Large intestine (tissue), 3 donors: ENCODE measurements around the gene PSMB1. TPM values are rescaled to one million over a fixed set of nuclear protein-coding genes. Genes with fewer than 3 reads are reported as not detected.
"Not testable (repeated sequence)": the region's sequence is repeated elsewhere in the genome, so short reads cannot be mapped to it uniquely, and the experiment has no call there.

Experiments used
- DNase-seq, 2 donors: peaks; one replicate each; pipeline versions ENCODE4 v3.0.0 to v3.0.0-alpha.2; 2013
- H3K27ac ChIP-seq: one replicate; pipeline ENCODE4 v1.5.1; 2013; ENCODE audit warnings: low read length
- H3K27me3 ChIP-seq: 2 replicates; pipeline ENCODE4 v1.6.1; 2013; ENCODE audit warnings: low read length; ENCODE audit not compliant: control insufficient read depth, insufficient read depth
- H3K36me3 ChIP-seq: 2 replicates; pipeline ENCODE4 v1.6.1; 2013; ENCODE audit warnings: low read length; ENCODE audit not compliant: control insufficient read depth, insufficient read depth
- H3K4me1 ChIP-seq: one replicate; pipeline ENCODE4 v1.6.1; 2013; ENCODE audit warnings: low read length; ENCODE audit not compliant: control insufficient read depth, insufficient read depth
- H3K4me3 ChIP-seq: one replicate; pipeline ENCODE4 v1.5.1; 2013; ENCODE audit warnings: low read length
- H3K9me3 ChIP-seq: one replicate; pipeline ENCODE4 v1.6.1; 2013; ENCODE audit warnings: mild to moderate bottlenecking, low read depth, low read length, moderate library complexity; ENCODE audit not compliant: control insufficient read depth
- WGBS: methylation state at CpG from one replicate; pipeline ENCODE4 v1.1.5; 2013; ENCODE audit warnings: low lambda C conversion rate; ENCODE audit not compliant: insufficient coverage; 5-methylcytosine and 5-hydroxymethylcytosine counted together
- polyA plus RNA-seq: library from polyadenylated mRNA; unstranded; fragments of 120-200 nt; gene quantifications from one replicate; pipeline ENCODE4 v1.2.1, GENCODE V29; 2013

PSMB1 gene
- polyA plus RNA-seq, 1 donor, result 188 TPM

DNA sequence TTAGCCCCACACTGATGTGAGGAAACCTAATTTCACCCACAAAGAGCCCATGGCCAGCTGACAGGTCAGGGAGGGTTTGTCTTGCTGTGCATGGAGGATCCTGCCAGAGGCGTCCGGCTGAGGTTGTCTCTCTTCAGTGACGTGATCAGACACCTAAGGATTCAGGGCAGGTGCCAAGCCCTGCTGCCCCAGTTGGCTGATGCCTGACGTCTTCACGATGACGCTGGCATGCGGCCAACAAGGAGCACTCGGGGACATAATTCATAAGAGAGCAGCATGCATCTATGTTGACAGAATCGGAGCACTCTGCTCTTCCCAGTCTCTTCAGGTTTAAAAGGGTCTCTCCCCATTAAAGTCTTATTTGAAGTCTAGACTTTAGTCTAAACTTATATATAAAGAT lies 47.8 kb downstream of the PSMB1 start:
- H3K4me3 ChIP-seq, result no peak overlapping the region
- no peaks in the 10 kb centered on the region for H3K9me3 ChIP-seq
- DNase-seq, result no peak
- peaks cover 7% of the 10 kb centered on the region for H3K27me3 ChIP-seq
- H3K36me3 ChIP-seq, result no peaks in the 10 kb centered on the region
- no CpG with 5 or more reads among the region's 9 CpGs for WGBS
- H3K4me1 ChIP-seq, result no peaks in the 10 kb centered on the region
- no peak overlapping the region for H3K27ac ChIP-seq

DNA sequence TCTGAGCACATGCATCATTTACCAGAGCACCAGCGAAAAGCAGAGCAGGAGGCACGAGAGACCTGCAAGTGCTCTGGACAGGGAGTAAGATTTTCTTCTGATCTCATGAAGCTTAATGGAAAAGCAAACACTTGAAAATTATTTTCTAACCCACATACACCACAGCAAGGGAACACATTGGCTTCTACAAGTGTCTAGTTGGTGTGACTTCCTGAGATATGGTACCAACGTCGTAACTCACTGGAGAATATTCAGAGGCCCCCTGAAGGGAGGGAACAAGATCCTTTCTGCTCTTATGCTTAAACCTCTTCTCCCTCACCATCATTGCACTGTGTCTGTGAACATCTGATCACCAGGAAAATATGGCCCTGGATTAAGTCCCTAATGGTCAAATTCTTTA lies 48.6 kb downstream of the PSMB1 start:
- H3K27me3 ChIP-seq, result peaks cover 4% of the 10 kb centered on the region
- no CpG with 5 or more reads among the region's 4 CpGs for WGBS
- H3K4me1 ChIP-seq, result no peaks in the 10 kb centered on the region
- H3K9me3 ChIP-seq, result no peaks in the 10 kb centered on the region
- no peak for DNase-seq
- no peak overlapping the region for H3K4me3 ChIP-seq
- H3K27ac ChIP-seq, result no peak overlapping the region
- H3K36me3 ChIP-seq, result no peaks in the 10 kb centered on the region

DNA sequence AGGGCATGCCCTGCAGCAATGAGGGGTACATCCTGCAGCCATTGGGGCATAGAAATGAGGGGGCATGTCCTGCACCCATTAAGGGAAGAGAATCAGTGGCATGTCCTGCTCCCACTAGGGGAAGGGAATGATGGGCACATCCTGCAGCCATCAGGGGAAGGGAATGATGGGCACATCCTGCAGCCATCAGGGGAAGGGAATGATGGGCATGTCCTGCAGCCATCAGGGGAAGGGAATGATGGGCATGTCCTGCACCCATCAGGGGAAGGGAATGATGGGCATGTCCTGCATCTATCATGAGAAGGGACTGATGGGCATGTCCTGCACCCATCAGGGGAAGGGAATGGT lies 49.7 kb downstream of the PSMB1 start:
- peaks cover 4% of the 10 kb centered on the region for H3K27me3 ChIP-seq
- DNase-seq, result no peak

DNA sequence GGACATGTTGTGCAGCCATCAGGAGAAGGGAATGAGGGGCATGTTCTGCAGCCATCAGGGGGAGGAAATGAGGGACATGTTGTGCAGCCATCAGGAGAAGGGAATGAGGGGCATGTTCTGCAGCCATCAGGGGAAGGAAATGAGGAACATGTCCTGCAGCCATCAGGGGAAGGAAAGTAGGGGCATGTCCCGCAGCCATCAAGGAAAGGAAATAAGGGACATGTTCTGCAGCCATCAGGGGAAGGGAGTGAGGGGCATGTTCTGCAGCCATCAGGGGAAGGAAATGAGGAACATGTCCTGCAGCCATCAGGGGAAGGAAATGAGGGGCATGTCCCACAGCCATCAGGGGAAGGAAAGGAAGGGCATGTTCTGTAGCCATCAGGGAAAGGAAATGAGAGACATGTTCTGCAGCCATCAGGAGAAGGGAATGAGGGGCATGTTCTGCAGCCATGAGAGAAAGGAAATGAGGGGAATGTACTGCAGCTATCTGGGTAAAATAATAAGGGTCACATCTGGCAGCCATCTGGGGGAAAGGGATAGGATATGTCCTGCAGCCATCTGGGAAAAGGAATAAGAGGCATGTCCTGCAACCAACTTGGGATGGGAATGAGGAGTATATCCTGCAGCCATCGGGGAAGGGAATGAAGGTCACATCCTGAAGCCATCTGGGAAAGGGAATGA lies 50.2 kb downstream of the PSMB1 start:
- DNase-seq, H3K36me3 ChIP-seq, H3K27ac ChIP-seq, H3K27me3 ChIP-seq, H3K4me1 ChIP-seq, H3K4me3 ChIP-seq, H3K9me3 ChIP-seq: not testable (repeated sequence)
- no CpG with 5 or more reads among the region's 2 CpGs for WGBS

More for the DNA sequence above, 49.7 kb downstream of the PSMB1 start:
- no peaks in the 10 kb centered on the region for H3K36me3 ChIP-seq
- H3K9me3 ChIP-seq, result no peaks in the 10 kb centered on the region
- no peak overlapping the region for H3K4me3 ChIP-seq
- no peak overlapping the region for H3K27ac ChIP-seq
- H3K4me1 ChIP-seq, result no peaks in the 10 kb centered on the region

DNA sequence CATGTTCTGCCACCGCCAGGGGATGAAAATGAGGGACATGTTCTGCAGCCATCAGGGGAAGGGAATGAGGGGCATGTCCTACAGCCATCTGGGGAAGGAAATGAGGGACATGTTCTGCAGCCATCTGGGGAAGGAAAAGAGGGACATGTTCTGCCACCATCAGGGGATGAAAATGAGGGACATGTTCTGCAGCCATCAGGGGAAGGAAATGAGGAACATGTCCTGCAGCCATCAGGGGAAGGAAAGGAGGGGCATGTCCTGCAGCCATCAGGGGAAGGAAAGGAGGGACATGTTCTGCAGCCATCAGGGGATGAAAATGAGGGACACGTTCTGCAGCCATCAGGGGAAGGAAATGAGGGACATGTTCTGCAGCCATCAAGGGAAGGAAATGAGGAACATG lies 50.8 kb downstream of the PSMB1 start:
- H3K27me3 ChIP-seq, H3K4me3 ChIP-seq, H3K36me3 ChIP-seq, H3K9me3 ChIP-seq, DNase-seq, H3K4me1 ChIP-seq, H3K27ac ChIP-seq: not testable (repeated sequence)
- no CpG with 5 or more reads among the region's 2 CpGs for WGBS

DNA sequence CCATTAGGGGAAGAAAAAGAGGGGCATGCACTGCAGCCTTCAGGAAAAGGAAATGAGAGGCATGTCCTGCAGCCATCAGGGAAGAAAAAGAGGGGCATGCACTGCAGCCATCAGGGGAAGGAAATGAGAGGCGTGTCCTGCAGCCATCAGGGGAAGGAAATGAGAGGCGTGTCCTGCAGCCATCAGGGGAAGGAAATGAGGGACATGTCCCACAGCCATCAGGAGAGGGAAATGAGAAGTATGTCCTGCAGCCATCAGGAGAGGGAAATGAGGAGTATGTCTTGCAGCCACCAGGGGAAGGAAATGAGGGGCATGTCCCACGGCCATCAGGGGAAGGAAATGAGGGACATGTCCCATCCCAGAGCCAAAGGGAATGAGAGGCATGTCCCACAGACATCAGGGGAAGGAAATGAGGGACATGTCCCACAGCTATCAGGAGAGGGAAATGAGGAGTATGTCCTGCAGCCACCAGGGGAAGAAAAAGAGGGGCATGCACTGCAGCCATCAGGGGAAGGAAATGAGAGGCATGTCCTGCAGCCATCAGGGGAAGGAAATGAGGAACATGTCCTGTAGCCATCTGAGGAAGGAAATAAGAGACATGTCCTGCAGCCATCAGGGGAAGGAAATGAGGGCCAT lies 52.0 kb downstream of the PSMB1 start:
- Histone ChIP-seq H3K27me3 (peaks cover 6% of the 10 kb centered on the region), H3K4me3 (no peak overlapping the region), H3K27ac (no peak overlapping the region), H3K9me3 (no peaks in the 10 kb centered on the region), H3K36me3 (no peaks in the 10 kb centered on the region), H3K4me1 (no peaks in the 10 kb centered on the region)
- no CpG with 5 or more reads among the region's 3 CpGs for WGBS
- DNase-seq, result no peak

DNA sequence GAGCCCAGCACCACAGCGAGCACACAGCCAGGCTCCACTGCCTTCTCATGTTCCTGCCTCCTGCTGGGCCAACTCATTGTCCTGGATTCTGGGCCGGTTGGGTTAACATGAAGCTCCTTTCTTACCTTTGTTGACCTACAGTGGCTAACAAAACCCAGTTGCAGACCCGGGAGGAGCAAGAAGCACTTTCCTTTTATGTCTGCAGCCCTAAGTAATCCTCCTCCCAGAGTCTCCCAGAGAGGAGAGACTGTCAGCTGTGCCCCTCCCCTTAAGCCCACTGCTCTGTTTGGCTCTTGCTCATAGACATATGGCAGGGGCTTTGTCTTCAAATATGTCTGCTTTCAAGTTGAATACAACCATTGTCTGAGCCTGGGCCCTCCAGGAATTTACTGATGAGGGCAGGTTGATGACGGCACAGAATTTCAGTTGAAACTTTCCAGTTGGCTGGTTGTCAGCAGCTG lies 55.2 kb downstream of the PSMB1 start:
- Histone ChIP-seq H3K27me3 (peaks cover 2% of the 10 kb centered on the region), H3K4me3 (no peak overlapping the region), H3K27ac (no peak overlapping the region), H3K36me3 (no peaks in the 10 kb centered on the region), H3K4me1 (no peaks in the 10 kb centered on the region), H3K9me3 (no peaks in the 10 kb centered on the region)
- DNase-seq, result no peak
- no CpG with 5 or more reads among the region's 4 CpGs for WGBS

DNA sequence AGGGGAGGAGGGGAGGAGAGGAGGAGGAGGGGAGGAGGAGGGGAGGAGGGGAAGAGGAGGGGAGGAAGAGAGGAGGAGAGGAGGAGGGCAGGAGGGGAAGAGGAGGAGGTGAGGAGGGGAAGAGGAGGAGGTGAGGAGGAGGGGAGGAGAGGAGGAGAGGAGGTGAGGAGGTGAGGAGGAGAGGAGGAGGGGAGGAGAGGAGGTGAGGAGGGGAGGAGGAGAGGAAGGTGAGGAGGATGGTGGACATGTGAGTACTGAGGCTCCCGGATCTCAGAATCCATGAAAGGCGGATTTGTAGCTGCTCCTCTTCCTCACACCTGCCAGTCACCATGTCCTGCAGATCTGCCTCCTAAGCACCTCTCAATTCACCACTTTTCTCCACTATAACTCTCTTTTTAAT lies 59.8 kb downstream of the PSMB1 start:
- no peaks in the 10 kb centered on the region for H3K9me3 ChIP-seq
- no CpG with 5 or more reads among the region's 2 CpGs for WGBS
- H3K4me1 ChIP-seq, result no peaks in the 10 kb centered on the region
- H3K27me3 ChIP-seq, result peaks cover 7% of the 10 kb centered on the region
- H3K36me3 ChIP-seq, result no peaks in the 10 kb centered on the region
- no peak overlapping the region for H3K27ac ChIP-seq
- DNase-seq, result no peak
- H3K4me3 ChIP-seq, result no peak overlapping the region

DNA sequence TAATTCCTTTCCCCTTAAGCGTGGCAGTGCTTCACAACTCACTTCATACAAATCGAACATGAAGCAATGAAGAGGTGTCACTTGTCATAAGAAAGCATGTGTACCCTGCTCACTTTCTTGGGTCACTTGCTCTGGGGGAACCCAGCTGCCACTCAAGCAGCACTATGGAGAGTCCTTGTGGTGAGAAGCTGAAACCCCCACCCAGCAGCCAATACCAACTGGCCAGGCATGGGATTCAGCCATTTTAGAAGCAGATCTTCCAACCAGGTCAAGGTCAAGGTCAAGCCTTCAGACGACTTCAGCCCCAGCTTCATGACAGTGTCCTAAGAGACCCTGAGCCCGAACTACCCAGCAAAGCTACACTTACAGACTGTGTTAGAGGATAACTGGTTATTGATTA lies 62.8 kb downstream of the PSMB1 start:
- Histone ChIP-seq H3K36me3 (no peaks in the 10 kb centered on the region), H3K4me1 (no peaks in the 10 kb centered on the region), H3K27ac (no peak overlapping the region), H3K9me3 (no peaks in the 10 kb centered on the region), H3K4me3 (no peak overlapping the region), H3K27me3 (peaks cover 5% of the 10 kb centered on the region)
- WGBS, result no CpG with 5 or more reads among the region's 4 CpGs
- DNase-seq, result no peak

DNA sequence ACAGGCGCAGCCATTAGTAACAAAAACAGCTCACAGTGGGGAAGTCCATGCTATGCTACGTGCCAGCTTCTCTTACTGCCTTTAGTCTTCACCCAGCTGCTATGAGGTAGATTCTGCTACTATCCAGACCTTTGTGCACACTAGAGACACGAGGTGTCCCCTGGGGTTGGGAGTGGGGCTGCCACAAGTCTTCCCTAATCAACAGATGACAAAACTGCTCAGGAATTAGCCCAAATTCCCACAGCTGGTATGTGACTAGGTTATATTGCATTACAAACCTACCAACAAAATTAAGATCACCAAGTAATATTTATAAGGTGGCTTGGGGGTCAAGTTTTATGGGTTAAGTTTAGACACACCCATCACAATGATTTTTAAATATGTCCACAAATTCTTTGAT lies 63.3 kb downstream of the PSMB1 start:
- DNase-seq, result no peak

DNA sequence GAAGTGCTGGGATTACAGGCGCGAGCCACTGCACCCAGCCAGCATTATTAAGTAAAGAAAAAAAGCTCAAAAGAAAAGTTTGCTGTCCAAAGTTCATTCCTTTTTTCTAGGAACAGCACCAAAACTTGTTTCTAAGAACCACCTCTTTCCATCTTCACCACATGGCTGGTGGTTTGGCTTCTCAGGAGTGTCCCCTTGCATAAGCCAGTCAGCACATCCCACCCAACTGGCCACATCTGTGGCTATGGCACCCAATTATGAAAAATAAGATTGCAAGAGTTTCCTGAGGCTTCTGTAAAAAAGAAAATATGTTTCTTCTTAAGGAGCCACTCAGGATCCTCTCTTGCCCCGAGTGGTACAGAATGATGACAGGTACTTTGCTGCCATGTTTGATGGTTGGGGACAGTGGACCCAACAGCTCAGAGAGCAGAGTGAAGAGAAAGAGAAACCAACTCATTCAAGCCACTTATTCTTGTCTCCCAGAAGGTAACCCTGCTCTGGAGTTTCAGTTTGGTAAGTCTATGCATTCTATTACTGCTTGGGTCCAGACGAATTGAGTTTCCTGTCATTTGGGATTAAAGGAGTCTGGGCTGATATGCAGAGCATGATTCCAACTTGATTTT lies 65.3 kb downstream of the PSMB1 start:
- no peak overlapping the region for H3K4me3 ChIP-seq

More for the DNA sequence above, 63.3 kb downstream of the PSMB1 start:
- 17% methylated on average over 1 of the region's 3 CpGs for WGBS
- Histone ChIP-seq H3K4me1 (no peaks in the 10 kb centered on the region), H3K36me3 (no peaks in the 10 kb centered on the region), H3K9me3 (no peaks in the 10 kb centered on the region), H3K4me3 (no peak overlapping the region), H3K27me3 (peaks cover 5% of the 10 kb centered on the region), H3K27ac (no peak overlapping the region)

More for the DNA sequence above, 65.3 kb downstream of the PSMB1 start:
- no peaks in the 10 kb centered on the region for H3K9me3 ChIP-seq
- H3K4me1 ChIP-seq, result no peaks in the 10 kb centered on the region
- DNase-seq, result no peak
- peaks cover 5% of the 10 kb centered on the region for H3K27me3 ChIP-seq
- H3K27ac ChIP-seq, result no peak overlapping the region
- no peaks in the 10 kb centered on the region for H3K36me3 ChIP-seq
- no CpG with 5 or more reads among the region's 4 CpGs for WGBS
